Liver (tissue), 3 donors: ENCODE measurements around the gene SEH1L.
A peak's percentile ranks its signal among the peaks of the same experiment; 100 is the strongest.

Source experiments
- CTCF ChIP-seq: fragments of 150-350 bp; IDR thresholded peaks from 2 replicates; pipeline ENCODE4 v1.5.1; 2017; ENCODE audit warnings: improper control_type of control experiment, low read depth, low read length; ENCODE audit not compliant: missing input control
- REST ChIP-seq: IDR thresholded peaks from 2 replicates; pipeline ENCODE4 v1.6.1; 2016; ENCODE audit warnings: antibody characterized with exemption, mild to moderate bottlenecking
- SP1 ChIP-seq: IDR thresholded peaks from 2 replicates; pipeline ENCODE4 v1.6.1; 2018; ENCODE audit warnings: antibody characterized with exemption, mild to moderate bottlenecking
- TF ChIP-seq, protein P1 (sequence below): IDR thresholded peaks from 2 replicates; pipeline ENCODE4 v1.6.1; 2016; ENCODE audit warnings: antibody characterized with exemption
- donor health status: healthy.
- donor health status: healthy.

GRCh38 chr18:12934454-12935071, 13.2 kb upstream of the SEH1L start:
- TF ChIP-seq CTCF, result peak; percentile 93
- TF ChIP-seq REST, result no peak
- TF ChIP-seq, protein P1, sequence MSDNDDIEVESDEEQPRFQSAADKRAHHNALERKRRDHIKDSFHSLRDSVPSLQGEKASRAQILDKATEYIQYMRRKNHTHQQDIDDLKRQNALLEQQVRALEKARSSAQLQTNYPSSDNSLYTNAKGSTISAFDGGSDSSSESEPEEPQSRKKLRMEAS, result no peak
- no peak for TF ChIP-seq SP1
